PFSK-1 (cell line): ENCODE measurements around the gene EFNA5.

Source experiments
- POLR2AphosphoS5 ChIP-seq: IDR thresholded peaks from 2 replicates; pipeline ENCODE4 v1.6.1; 2012; ENCODE audit warnings: low read depth, mild to moderate bottlenecking, control low read depth, low read length, moderate library complexity
- TF ChIP-seq, protein P1 (sequence below), 2 experiments: IDR thresholded peaks; 2 replicates each; pipeline versions ENCODE4 v1.6.1 to v1.8.0; 2011 to 2012; ENCODE audit warnings: low read depth in 2 of 2, low read length in 2 of 2, control low read depth in 1 of 2, inconsistent platforms in 1 of 2, mild to moderate bottlenecking in 1 of 2, moderate library complexity in 1 of 2; ENCODE audit not compliant: insufficient read depth in 1 of 2

DNA sequence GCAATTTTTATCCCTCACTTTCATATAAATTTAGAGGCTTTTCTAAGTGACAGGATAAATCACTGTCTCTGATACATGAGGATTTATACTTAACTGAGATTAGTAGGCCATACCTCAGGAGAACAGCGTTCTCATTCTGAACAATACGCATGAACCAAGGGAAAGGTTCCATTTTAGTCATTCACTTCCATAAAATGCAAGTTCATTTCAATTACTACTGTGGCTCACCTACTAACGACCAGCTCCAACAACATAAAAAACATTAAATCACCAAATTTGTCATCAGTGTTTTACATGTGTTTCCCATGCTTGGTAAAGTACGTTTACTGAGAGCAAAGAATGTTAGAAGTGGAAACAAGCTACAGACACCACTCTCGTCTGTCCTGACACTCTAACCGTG lies 67.4 kb downstream of the EFNA5 start:
- no peak for TF ChIP-seq POLR2AphosphoS5
- TF ChIP-seq, protein P1, sequence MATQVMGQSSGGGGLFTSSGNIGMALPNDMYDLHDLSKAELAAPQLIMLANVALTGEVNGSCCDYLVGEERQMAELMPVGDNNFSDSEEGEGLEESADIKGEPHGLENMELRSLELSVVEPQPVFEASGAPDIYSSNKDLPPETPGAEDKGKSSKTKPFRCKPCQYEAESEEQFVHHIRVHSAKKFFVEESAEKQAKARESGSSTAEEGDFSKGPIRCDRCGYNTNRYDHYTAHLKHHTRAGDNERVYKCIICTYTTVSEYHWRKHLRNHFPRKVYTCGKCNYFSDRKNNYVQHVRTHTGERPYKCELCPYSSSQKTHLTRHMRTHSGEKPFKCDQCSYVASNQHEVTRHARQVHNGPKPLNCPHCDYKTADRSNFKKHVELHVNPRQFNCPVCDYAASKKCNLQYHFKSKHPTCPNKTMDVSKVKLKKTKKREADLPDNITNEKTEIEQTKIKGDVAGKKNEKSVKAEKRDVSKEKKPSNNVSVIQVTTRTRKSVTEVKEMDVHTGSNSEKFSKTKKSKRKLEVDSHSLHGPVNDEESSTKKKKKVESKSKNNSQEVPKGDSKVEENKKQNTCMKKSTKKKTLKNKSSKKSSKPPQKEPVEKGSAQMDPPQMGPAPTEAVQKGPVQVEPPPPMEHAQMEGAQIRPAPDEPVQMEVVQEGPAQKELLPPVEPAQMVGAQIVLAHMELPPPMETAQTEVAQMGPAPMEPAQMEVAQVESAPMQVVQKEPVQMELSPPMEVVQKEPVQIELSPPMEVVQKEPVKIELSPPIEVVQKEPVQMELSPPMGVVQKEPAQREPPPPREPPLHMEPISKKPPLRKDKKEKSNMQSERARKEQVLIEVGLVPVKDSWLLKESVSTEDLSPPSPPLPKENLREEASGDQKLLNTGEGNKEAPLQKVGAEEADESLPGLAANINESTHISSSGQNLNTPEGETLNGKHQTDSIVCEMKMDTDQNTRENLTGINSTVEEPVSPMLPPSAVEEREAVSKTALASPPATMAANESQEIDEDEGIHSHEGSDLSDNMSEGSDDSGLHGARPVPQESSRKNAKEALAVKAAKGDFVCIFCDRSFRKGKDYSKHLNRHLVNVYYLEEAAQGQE (IDR thresholded peaks at IDR 0.05; ENCODE audit: insufficient read depth in 1 of 2, low read depth in 2 of 2, low read length in 2 of 2) = no peak
